ENCODE data around the gene ARL9. TPM values are rescaled to one million over a fixed set of nuclear protein-coding genes. Genes with fewer than 3 reads are reported as not detected.

The ARL9 gene
- total RNA-seq, 4 donors from 2014 or later: 0.46 TPM; not detected in 3

DNA sequence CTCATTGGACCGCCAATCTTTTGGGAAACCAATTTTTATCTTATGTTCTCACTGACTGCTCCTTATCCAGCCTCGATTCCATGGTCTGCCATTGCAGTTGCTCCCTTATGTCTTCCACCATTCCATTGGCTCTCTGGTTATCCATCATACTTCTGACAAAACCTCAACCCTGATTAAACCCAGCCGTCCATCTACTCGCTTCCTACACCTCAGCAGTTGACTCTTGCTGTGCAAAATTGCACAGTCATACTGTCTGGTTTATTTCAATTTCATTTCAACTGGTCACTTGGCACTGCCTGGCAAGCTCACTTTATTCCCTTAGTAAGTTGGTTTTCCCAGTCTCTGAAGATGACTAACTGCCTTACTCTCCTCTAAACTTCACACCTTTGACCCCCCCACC, 26.2 kb downstream of the ARL9 start:
- ATAC-seq (no peak), DNase-seq (no peak)
- no peak for TF ChIP-seq POLR2A (IDR thresholded peaks at IDR 0.05)
- H3K4me3 ChIP-seq: no peak overlapping the region
- no peaks in the 10 kb centered on the region for H3K9me3 ChIP-seq
- H3K36me3 ChIP-seq: no peaks in the 10 kb centered on the region
- H3K27me3 ChIP-seq: peaks cover 3 to 7% (median 4%) of the 10 kb centered on the region in 3 donors
- intact Hi-C loops (cut with DNase I; ENCODE audit: low total_unique reads): no loop called here
- in situ Hi-C loops (cut with MboI; ENCODE audit: low sequenced_read_pairs in 4 of 4): no loop called here
- H3K4me1 ChIP-seq: peaks cover 0 to 11% of the 10 kb centered on the region in 2 donors
- H3K27ac ChIP-seq: no peak overlapping the region

DNA sequence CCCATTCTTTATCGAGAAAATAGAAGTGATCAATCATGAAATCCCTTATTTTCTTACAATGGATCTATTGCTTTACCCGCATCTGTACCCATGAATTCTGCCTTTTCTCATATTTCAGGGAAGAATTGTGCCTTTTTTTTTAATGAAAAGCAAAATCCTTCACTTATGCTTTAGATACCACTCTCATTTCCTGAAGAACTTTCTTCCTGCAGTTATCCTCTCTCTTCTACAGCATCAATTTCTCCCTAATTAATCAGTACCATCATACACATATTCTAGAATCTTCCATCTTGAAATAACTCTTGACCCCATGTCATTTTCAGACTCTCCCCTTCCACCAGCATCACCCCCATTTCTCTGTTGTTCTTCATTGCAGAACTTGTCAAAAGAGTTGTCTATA, 26.6 kb downstream of the ARL9 start:
- H3K27me3 ChIP-seq: peaks cover 3 to 7% (median 4%) of the 10 kb centered on the region in 3 donors
- H3K4me1 ChIP-seq: peaks cover 0 to 11% of the 10 kb centered on the region in 2 donors
- in situ Hi-C loops (cut with MboI; ENCODE audit: low sequenced_read_pairs in 4 of 4): no loop called here
- H3K27ac ChIP-seq: no peak overlapping the region
- TF ChIP-seq, protein P1, sequence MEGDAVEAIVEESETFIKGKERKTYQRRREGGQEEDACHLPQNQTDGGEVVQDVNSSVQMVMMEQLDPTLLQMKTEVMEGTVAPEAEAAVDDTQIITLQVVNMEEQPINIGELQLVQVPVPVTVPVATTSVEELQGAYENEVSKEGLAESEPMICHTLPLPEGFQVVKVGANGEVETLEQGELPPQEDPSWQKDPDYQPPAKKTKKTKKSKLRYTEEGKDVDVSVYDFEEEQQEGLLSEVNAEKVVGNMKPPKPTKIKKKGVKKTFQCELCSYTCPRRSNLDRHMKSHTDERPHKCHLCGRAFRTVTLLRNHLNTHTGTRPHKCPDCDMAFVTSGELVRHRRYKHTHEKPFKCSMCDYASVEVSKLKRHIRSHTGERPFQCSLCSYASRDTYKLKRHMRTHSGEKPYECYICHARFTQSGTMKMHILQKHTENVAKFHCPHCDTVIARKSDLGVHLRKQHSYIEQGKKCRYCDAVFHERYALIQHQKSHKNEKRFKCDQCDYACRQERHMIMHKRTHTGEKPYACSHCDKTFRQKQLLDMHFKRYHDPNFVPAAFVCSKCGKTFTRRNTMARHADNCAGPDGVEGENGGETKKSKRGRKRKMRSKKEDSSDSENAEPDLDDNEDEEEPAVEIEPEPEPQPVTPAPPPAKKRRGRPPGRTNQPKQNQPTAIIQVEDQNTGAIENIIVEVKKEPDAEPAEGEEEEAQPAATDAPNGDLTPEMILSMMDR (IDR thresholded peaks at IDR 0.05 in 4 of 5, conservative IDR thresholded peaks at IDR 0.05 in 1 of 5): no peak
- no peak for TF ChIP-seq POLR2A (IDR thresholded peaks at IDR 0.05)
- no peak overlapping the region for H3K4me3 ChIP-seq
- H3K9me3 ChIP-seq: no peaks in the 10 kb centered on the region
- H3K36me3 ChIP-seq: no peaks in the 10 kb centered on the region
- DNase-seq: no peak
- intact Hi-C loops (cut with DNase I; ENCODE audit: low total_unique reads): no loop called here
- ATAC-seq: no peak

DNA sequence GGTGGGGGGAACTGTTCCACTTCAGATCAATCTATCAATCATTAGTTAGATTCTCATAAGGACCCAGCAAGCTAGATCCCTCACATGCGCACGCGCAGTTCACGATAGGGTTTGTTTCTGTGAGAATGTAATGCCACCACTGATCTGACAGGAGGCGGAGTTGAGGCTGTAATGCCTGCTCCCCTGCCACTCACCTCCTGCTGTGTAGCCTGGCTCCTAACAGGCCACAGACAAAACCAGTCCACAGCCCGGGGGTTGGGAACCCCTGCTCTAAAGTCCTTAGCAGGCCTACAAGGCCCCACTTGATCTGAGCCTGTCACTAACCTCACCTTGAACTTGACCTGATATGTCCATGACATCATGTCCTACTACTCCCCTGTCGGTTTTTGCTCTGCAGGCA, 30.3 kb downstream of the ARL9 start:
- ATAC-seq: no peak
- intact Hi-C loops (cut with DNase I; ENCODE audit: low total_unique reads) (no loop called here), in situ Hi-C loops (cut with MboI; ENCODE audit: low sequenced_read_pairs in 4 of 4) (no loop called here)
- Histone ChIP-seq H3K9me3 (no peaks in the 10 kb centered on the region), H3K36me3 (no peaks in the 10 kb centered on the region), H3K27me3 (peaks cover 3 to 6% (median 4%) of the 10 kb centered on the region in 3 donors), H3K27ac (no peak overlapping the region), H3K4me1 (peaks cover 0 to 3% of the 10 kb centered on the region in 2 donors), H3K4me3 (no peak overlapping the region)
- no peak for DNase-seq
- TF ChIP-seq, protein P1 (IDR thresholded peaks at IDR 0.05 in 4 of 5, conservative IDR thresholded peaks at IDR 0.05 in 1 of 5): no peak
- no peak for TF ChIP-seq POLR2A (IDR thresholded peaks at IDR 0.05)

DNA sequence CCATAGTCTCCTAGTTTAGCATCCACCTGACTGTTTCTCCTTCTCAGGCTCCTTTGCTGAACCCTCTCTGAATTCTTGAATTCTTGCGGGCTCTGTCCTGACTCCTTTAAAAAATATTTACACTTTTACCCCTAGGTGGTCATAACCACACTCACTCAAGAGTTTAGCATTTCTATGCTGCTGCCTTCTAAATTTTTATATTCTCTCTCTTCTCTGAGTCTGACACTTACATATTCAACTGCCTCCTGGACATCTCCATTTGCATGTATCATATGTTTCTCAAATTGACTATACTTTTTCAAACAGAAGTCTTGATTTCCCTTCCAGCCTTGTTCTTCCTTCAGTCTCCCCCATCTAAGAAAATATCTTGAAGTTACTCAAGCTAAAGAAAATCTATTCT, 31.6 kb downstream of the ARL9 start:
- intact Hi-C loops (cut with DNase I; ENCODE audit: low total_unique reads) (no loop called here), in situ Hi-C loops (cut with MboI; ENCODE audit: low sequenced_read_pairs in 4 of 4) (no loop called here)
- Histone ChIP-seq H3K27me3 (peaks cover 0 to 4% (median 3%) of the 10 kb centered on the region in 3 donors), H3K27ac (no peak overlapping the region), H3K4me1 (no peaks in the 10 kb centered on the region), H3K9me3 (no peaks in the 10 kb centered on the region), H3K4me3 (no peak overlapping the region), H3K36me3 (no peaks in the 10 kb centered on the region)
- no peak for DNase-seq
- TF ChIP-seq, protein P1 (IDR thresholded peaks at IDR 0.05 in 4 of 5, conservative IDR thresholded peaks at IDR 0.05 in 1 of 5): no peak
- TF ChIP-seq POLR2A (IDR thresholded peaks at IDR 0.05): no peak
- no peak for ATAC-seq

DNA sequence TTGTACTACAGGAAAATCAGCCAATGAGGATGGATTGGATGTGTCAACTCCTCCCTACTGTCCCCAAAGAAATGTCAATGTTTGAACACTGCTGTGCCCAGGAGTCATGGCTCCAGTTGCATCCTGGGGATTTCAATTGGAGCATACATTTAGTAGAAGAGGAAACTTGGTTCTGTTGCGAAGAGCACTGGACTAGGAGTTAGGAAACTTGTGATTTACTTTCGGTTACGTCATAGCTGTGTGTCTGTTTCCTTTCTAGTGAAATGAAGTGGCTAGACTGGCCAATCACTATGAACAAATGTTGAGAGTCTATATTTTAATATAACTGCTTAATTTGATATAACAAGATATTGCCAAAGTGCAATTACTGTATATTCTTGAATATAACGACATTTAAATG, 35.2 kb downstream of the ARL9 start:
- no peak for DNase-seq
- in situ Hi-C loops (cut with MboI; ENCODE audit: low sequenced_read_pairs in 4 of 4) (no loop called here), intact Hi-C loops (cut with DNase I; ENCODE audit: low total_unique reads) (loop anchor here (10.0 kb wide), 2 partner anchors 76 to 114 kb away; partner anchors contain the start of gene SRP72)
- Histone ChIP-seq H3K4me1 (peaks cover 0 to 4% of the 10 kb centered on the region in 2 donors), H3K36me3 (no peaks in the 10 kb centered on the region), H3K27me3 (no peaks in the 10 kb centered on the region), H3K27ac (no peak overlapping the region), H3K9me3 (no peaks in the 10 kb centered on the region), H3K4me3 (no peak overlapping the region)
- no peak for ATAC-seq
- no peak for TF ChIP-seq POLR2A (IDR thresholded peaks at IDR 0.05)
- TF ChIP-seq, protein P1 (IDR thresholded peaks at IDR 0.05 in 4 of 5, conservative IDR thresholded peaks at IDR 0.05 in 1 of 5): no peak
